ENCODE data around the gene MOSPD2. TPM values are rescaled to one million over a fixed set of nuclear protein-coding genes. Genes with fewer than 3 reads are reported as not detected.
A peak's percentile ranks its signal among the peaks of the same experiment; 100 is the strongest.

MOSPD2 gene
- total RNA-seq, 1 donor from 2014 or later: 8.2 TPM

DNA sequence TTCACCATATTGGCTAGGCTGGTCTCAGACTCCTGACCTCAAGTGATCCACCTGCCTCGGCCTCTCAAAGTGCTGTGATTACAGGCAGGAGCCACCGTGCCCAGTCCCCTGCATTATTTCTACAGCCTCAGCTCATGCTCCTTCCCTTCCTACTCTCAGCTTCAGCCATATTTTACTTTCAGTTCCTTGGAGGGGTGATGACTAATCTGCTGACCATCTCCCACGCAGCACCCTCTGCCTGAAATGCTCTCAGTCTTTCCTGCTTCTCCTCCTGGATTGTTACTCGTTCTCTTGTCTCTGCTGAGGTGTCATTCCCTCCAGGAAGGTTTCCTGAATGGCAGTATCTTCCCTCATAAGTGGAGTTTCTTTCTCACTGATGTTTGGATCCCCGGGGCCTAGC lies 63.3 kb downstream of the MOSPD2 start:
- no peaks in the 10 kb centered on the region for H3K27me3 ChIP-seq (ENCODE audit: control insufficient read depth, insufficient read depth, low read length)
- no peaks in the 10 kb centered on the region for H3K36me3 ChIP-seq (ENCODE audit: control insufficient read depth, insufficient read depth, low read length)
- TF ChIP-seq, protein P1, sequence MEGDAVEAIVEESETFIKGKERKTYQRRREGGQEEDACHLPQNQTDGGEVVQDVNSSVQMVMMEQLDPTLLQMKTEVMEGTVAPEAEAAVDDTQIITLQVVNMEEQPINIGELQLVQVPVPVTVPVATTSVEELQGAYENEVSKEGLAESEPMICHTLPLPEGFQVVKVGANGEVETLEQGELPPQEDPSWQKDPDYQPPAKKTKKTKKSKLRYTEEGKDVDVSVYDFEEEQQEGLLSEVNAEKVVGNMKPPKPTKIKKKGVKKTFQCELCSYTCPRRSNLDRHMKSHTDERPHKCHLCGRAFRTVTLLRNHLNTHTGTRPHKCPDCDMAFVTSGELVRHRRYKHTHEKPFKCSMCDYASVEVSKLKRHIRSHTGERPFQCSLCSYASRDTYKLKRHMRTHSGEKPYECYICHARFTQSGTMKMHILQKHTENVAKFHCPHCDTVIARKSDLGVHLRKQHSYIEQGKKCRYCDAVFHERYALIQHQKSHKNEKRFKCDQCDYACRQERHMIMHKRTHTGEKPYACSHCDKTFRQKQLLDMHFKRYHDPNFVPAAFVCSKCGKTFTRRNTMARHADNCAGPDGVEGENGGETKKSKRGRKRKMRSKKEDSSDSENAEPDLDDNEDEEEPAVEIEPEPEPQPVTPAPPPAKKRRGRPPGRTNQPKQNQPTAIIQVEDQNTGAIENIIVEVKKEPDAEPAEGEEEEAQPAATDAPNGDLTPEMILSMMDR (IDR thresholded peaks at IDR 0.05; ENCODE audit: insufficient read depth, low read length, severe bottlenecking): no peak
- FAIRE-seq (no peak), DNase-seq (ENCODE audit: low read depth) (peak; percentile 65)
- H3K4me3 ChIP-seq (ENCODE audit: low read depth, low read length): no peak overlapping the region

DNA sequence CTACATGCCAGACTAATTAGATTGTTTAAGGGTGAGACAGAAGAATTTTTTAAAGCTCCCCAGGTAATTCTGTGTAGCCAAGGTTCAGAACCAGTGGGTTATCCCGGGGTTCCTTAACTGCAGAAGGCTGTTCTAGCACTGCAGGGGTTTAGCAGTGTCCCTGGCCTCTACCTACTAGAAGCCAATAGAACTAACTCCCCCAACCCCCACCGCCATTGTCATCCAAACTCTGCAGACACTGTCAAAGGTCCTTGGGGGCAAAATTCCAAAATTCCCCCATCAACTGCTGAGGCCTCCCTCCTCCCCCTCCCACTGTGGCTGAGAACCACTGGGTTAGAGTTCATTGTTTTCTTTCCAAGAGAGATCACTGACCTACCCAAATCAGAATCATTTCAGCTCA lies 66.4 kb downstream of the MOSPD2 start:
- Histone ChIP-seq H3K27me3 (ENCODE audit: control insufficient read depth, insufficient read depth, low read length) (no peaks in the 10 kb centered on the region), H3K4me3 (ENCODE audit: low read depth, low read length) (no peak overlapping the region), H3K36me3 (ENCODE audit: control insufficient read depth, insufficient read depth, low read length) (no peaks in the 10 kb centered on the region)
- no peak for FAIRE-seq
- DNase-seq (ENCODE audit: low read depth): no peak
- TF ChIP-seq, protein P1 (IDR thresholded peaks at IDR 0.05; ENCODE audit: insufficient read depth, low read length, severe bottlenecking): no peak

- no peak for DNase-seq (ENCODE audit: low read depth)
- H3K36me3 ChIP-seq (ENCODE audit: control insufficient read depth, insufficient read depth, low read length): no peaks in the 10 kb centered on the region
- H3K4me3 ChIP-seq (ENCODE audit: low read depth, low read length): no peak overlapping the region
- TF ChIP-seq, protein P1 (IDR thresholded peaks at IDR 0.05; ENCODE audit: insufficient read depth, low read length, severe bottlenecking): no peak
- H3K27me3 ChIP-seq (ENCODE audit: control insufficient read depth, insufficient read depth, low read length): no peaks in the 10 kb centered on the region
- FAIRE-seq: no peak
These were observed 68.1 kb downstream of the MOSPD2 start for GRCh38 chrX:14941301-14941700.

DNA sequence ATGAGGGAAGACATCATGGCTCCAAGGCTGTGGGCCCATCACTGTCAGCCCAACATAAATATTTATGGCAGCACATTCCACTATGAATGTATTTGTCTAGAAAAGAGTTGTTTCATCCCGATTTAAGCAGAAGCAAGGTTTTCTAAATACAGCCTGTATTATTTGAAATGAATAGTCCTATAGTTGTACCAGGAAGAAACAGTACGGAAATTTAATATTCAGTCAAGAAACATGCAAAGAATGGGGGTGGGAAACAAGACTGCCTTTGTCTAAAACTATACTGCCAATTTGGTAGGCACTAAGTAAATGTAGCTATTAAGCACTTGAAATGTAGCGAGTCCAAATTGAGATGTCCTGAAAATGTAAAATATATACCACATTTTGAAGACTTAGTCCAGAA lies 69.1 kb downstream of the MOSPD2 start:
- H3K27me3 ChIP-seq (ENCODE audit: control insufficient read depth, insufficient read depth, low read length): no peaks in the 10 kb centered on the region
- DNase-seq (ENCODE audit: low read depth) (no peak), FAIRE-seq (no peak)
- no peaks in the 10 kb centered on the region for H3K36me3 ChIP-seq (ENCODE audit: control insufficient read depth, insufficient read depth, low read length)
- no peak overlapping the region for H3K4me3 ChIP-seq (ENCODE audit: low read depth, low read length)
- TF ChIP-seq, protein P1 (IDR thresholded peaks at IDR 0.05; ENCODE audit: insufficient read depth, low read length, severe bottlenecking): no peak

DNA sequence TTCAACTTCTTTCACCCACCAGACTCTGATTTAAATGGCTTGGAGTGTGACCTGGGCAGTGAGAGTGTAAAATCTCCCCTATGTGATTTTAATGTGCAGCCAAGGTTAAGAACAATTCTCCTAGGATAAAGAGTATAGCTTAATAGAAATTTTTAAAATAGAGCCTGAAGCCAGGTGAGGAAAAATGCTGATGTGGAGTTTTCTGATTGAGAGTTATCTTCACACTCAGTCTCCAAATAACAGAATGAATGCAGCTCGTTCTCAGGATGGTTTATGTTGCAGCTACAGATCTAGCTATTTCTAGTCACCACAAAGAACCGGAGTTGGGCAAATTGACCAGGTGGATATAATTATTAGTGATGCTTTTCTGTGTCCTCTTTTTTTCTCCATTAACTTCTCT lies 70.7 kb downstream of the MOSPD2 start:
- no peak for FAIRE-seq

More for the DNA sequence above, 70.7 kb downstream of the MOSPD2 start:
- TF ChIP-seq, protein P1 (IDR thresholded peaks at IDR 0.05; ENCODE audit: insufficient read depth, low read length, severe bottlenecking): no peak
- Histone ChIP-seq H3K27me3 (ENCODE audit: control insufficient read depth, insufficient read depth, low read length) (no peaks in the 10 kb centered on the region), H3K36me3 (ENCODE audit: control insufficient read depth, insufficient read depth, low read length) (no peaks in the 10 kb centered on the region), H3K4me3 (ENCODE audit: low read depth, low read length) (no peak overlapping the region)
- DNase-seq (ENCODE audit: low read depth): no peak
